ENCODE measurements around the gene PAQR5.
"Not testable (repeated sequence)": the region's sequence is repeated elsewhere in the genome, so short reads cannot be mapped to it uniquely, and the experiment has no call there.

PAQR5 gene

GRCh38 chr15:69358850-69359249 is 60.1 kb downstream of the PAQR5 start:
- no peak for DNase-seq

- DNase-seq, result no peak
Measured at GRCh38 chr15:69359722-69360121, 61.0 kb downstream of the PAQR5 start.

GRCh38 chr15:69360642-69361041 is 61.9 kb downstream of the PAQR5 start:
- DNase-seq, result no peak

GRCh38 chr15:69367236-69367635 is 68.5 kb downstream of the PAQR5 start:
- no peak for DNase-seq

- no peak for DNase-seq
Measured at GRCh38 chr15:69369631-69370030, 70.9 kb downstream of the PAQR5 start.

GRCh38 chr15:69373406-69373805 is 74.7 kb downstream of the PAQR5 start:
- DNase-seq, result no peak

- no peak for DNase-seq
Measured at GRCh38 chr15:69375151-69375790, 76.6 kb downstream of the PAQR5 start.

- DNase-seq, result no peak
Measured at GRCh38 chr15:69377216-69377970, 78.7 kb downstream of the PAQR5 start.

- no peak for DNase-seq
Measured at GRCh38 chr15:69380100-69380725, 81.5 kb downstream of the PAQR5 start.

- DNase-seq, result no peak
Measured at GRCh38 chr15:69380726-69381105, 82.0 kb downstream of the PAQR5 start.

GRCh38 chr15:69382176-69382575 is 83.5 kb downstream of the PAQR5 start:
- DNase-seq, result not testable (repeated sequence)

GRCh38 chr15:69384066-69384465 is 85.4 kb downstream of the PAQR5 start:
- DNase-seq, result not testable (repeated sequence)

- no peak for DNase-seq
Measured at GRCh38 chr15:69384626-69385598, 86.2 kb downstream of the PAQR5 start.

- no peak for DNase-seq
Measured at GRCh38 chr15:69385831-69386230, 87.1 kb downstream of the PAQR5 start.

- DNase-seq, result no peak
Measured at GRCh38 chr15:69386284-69386683, 87.6 kb downstream of the PAQR5 start.

GRCh38 chr15:69388260-69388705 is 89.6 kb downstream of the PAQR5 start:
- no peak for DNase-seq

- DNase-seq, result no peak
Measured at GRCh38 chr15:69389426-69389825, 90.7 kb downstream of the PAQR5 start.

GRCh38 chr15:69390575-69390974 is 91.9 kb downstream of the PAQR5 start:
- DNase-seq, result no peak

GRCh38 chr15:69391046-69391757 is 92.5 kb downstream of the PAQR5 start:
- DNase-seq, result no peak

GRCh38 chr15:69392352-69392751 is 93.6 kb downstream of the PAQR5 start:
- DNase-seq, result no peak

- no peak for DNase-seq
Measured at GRCh38 chr15:69393831-69394491, 95.2 kb downstream of the PAQR5 start.

Measured in NCI-H1436 treated with DMSO at 0.1 percent for 48 hours (cell line).